Activated naive CD4-positive, alpha-beta T cell treated with anti-CD3 and anti-CD28 coated beads for 36 hours (primary cell): ENCODE data around the gene PDRG1. TPM values are rescaled to one million over a fixed set of nuclear protein-coding genes. Genes with fewer than 3 reads are reported as not detected.

Experiments
- CTCF ChIA-PET: fragments of 350-600 bp; sonication (Branson Sonifier 250); formaldehyde crosslinking; loops from one replicate; lab custom pipeline; 2021; ENCODE audit warnings: antibody characterized with exemption; lab: Charles Lee
- DNase-seq: peaks from one replicate; pipeline ENCODE4 v3.0.0-alpha.2; 2020
- H3K27ac Mint-ChIP-seq: one replicate; pipeline ENCODE4 v1.8.0; 2021; ENCODE audit warnings: mild to moderate bottlenecking, mixed read lengths
- H3K27me3 Mint-ChIP-seq: one replicate; pipeline ENCODE4 v1.8.0; 2021; ENCODE audit warnings: low read depth, mixed read lengths
- H3K36me3 Mint-ChIP-seq: one replicate; pipeline ENCODE4 v1.8.0; 2021; ENCODE audit warnings: low read depth, mixed read lengths
- H3K4me1 Mint-ChIP-seq: one replicate; pipeline ENCODE4 v1.8.0; 2021; ENCODE audit warnings: low read depth, mixed read lengths
- H3K4me3 Mint-ChIP-seq: one replicate; pipeline ENCODE4 v1.8.0; 2021; ENCODE audit warnings: mild to moderate bottlenecking, moderate library complexity, mixed read lengths
- H3K9me3 Mint-ChIP-seq: one replicate; pipeline ENCODE4 v1.8.0; 2021; ENCODE audit warnings: mixed read lengths
- intact Hi-C: fragments of 100-400 bp; cut with micrococcal nuclease; formaldehyde crosslinking; loops from one replicate; pipeline ENCODE4 v1.15.1; 2023
- total RNA-seq, 2 experiments: library from RNA; stranded (reverse); gene quantifications; one replicate each; pipeline ENCODE4 v1.2.3, GENCODE V29; 2021

Gene PDRG1
- total RNA-seq, 2 experiments from 2014 or later, result 17.4 to 19.3 TPM

DNA sequence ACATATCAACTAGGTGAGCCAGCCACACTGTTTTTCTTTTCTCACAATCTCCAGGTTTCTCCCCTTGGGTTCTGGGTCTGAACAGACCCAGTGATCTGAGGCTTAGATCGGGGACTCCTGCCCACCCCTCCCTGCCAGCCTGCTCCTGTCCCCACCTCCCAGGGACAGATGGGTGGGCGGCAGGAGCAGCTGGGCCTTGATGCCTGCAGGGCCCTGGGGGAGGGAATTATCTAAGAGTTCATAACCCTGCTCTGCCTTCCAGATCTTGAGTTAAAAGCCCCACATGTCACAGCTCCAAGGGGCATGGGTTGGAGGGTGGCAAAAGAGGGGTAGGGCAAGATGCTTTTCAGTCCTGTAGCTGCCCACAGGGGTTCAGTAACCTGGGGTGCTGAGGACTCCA lies 10.9 kb upstream of the PDRG1 start:
- CTCF ChIA-PET, result interaction anchor here (1.4 kb wide), 1 partner anchor 11 kb away, joined by 6 read pairs; the partner anchor contains the start of gene PDRG1
- no peak overlapping the region for H3K27ac Mint-ChIP-seq
- H3K36me3 Mint-ChIP-seq, result no peaks in the 10 kb centered on the region
- intact Hi-C loops, result no loop called here
- H3K4me1 Mint-ChIP-seq, result peaks cover 3% of the 10 kb centered on the region
- H3K9me3 Mint-ChIP-seq, result no peaks in the 10 kb centered on the region
- H3K4me3 Mint-ChIP-seq, result no peak overlapping the region
- DNase-seq, result no peak
- peaks cover 30% of the 10 kb centered on the region for H3K27me3 Mint-ChIP-seq

DNA sequence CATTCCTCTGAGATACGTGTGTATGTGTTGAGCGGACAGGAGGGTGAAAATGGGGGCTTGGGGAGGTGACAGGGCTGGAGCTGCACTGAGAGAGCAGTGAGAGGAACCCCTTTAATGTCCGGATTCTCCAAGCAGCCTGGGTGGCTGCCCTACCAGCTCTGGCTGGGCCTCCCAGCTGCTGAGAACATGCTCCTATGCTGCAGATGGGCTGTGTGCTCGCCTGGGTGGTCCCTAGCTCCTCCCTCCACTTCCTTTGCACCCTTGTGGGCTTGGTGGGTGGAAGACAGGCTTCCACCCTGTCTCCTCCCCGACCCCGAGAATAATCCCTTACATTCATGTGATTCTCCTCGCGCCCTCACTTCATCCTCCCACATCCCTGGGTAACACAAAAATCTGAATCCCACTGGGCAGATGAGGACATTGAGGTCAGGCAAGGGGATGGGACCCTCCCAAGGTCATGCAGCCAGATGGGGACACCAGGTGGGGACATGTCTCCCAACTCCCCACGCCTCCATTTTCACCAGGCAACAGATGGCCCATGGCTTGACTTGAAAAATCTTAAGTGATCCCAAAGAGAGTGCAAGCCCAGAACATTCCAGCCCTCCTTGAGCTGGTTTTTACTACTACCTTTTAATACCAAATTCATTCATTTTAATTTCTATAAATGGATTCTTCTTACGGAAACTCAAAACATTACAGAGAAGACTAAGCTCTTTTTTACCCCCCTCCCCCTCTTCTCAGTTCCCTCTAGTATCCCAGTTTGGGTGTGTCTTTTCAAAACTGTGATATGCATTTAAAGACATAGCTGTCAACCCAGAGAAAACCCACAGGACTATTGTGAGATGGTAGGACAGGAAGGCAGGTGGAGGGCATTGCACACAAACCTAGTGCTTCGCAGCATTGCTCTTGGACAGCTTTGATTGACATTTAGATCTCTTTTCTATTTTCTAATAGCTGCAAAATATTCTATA lies 5.0 kb upstream of the PDRG1 start:
- Mint-ChIP-seq H3K9me3 (no peaks in the 10 kb centered on the region), H3K4me1 (peaks cover 4% of the 10 kb centered on the region), H3K27ac (no peak overlapping the region), H3K36me3 (peaks cover under 1% of the 10 kb centered on the region), H3K4me3 (no peak overlapping the region), H3K27me3 (peaks cover 5% of the 10 kb centered on the region)
- no peak for DNase-seq
- CTCF ChIA-PET, result interaction anchor here (0.8 to 1.5 kb wide), 4 partner anchors 10 to 110 kb away, joined by 3 to 5 read pairs (median 4); no protein-coding TSS in a partner anchor
- intact Hi-C loops, result no loop called here

DNA sequence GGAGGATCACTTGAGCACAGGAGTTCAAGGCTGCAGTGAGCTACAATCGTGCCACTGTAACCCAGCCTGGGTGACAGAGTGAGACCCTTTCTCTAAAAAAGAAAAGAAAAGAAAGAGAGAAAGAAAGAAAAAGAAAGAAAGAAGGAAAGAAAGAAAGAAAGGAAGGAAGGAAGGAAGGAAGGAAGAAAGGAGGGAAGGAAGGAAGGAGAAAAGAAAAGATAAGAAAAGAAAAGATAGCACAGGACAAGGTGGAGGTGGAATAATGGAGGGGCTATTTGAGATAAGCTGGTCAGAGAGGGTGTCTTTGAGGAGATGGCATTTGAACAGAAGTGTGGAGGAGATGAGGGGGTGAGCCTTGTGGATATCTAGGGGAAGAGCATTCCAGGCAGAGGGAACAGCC lies 2.7 kb upstream of the PDRG1 start:
- Mint-ChIP-seq H3K36me3 (peaks cover 12% of the 10 kb centered on the region), H3K9me3 (no peaks in the 10 kb centered on the region), H3K27me3 (peaks cover 2% of the 10 kb centered on the region), H3K4me3 (no peak overlapping the region), H3K4me1 (peaks cover 24% of the 10 kb centered on the region), H3K27ac (no peak overlapping the region)
- DNase-seq, result no peak
- CTCF ChIA-PET, result interaction anchor here (3.6 to 7.8 kb wide), 2 partner anchors 101 to 107 kb away, joined by 21 to 107 read pairs; no protein-coding TSS in a partner anchor
- intact Hi-C loops, result loop anchor here (5.0 kb wide), 1 partner anchor 217 kb away; the partner anchor contains the start of gene TPX2

DNA sequence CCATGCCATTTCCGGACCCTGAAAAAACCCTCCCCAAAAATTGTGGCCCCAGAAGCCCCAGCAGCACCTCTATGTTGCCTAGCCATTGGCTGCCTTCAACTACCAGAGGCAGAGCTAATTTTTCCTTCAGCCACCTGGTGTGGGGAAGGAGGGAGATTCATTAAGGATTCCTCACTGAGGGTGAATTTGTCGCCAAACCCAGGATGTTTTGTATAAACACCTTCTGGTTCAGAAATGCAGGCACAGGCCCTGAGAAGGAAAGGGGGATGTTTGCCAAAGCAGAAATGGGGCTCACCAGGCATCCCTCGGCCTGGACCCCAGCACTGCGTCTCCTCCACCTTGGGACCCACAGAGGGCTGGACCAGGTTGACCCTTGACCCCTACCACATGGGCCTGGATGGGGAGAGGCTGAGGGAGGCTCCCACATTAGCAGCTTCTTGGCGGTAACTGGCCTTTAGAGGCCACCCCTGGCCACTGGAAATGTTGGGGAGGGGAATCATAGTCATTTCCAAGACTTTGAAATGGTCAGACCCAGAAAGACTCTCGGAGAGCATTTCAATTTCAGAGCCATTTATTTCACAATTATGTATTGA lies 1.8 kb upstream of the PDRG1 start:
- no peak for DNase-seq
- intact Hi-C loops, result loop anchor here (2.0 to 5.0 kb wide), 2 partner anchors 139 to 216 kb away; partner anchors contain the start of gene TPX2
- CTCF ChIA-PET, result interaction anchor here (1.1 to 7.8 kb wide), 8 partner anchors 9 to 402 kb away, joined by 3 to 107 read pairs (median 10); no protein-coding TSS in a partner anchor
- Mint-ChIP-seq H3K4me3 (no peak overlapping the region), H3K9me3 (no peaks in the 10 kb centered on the region), H3K36me3 (peaks cover 17% of the 10 kb centered on the region), H3K27ac (no peak overlapping the region), H3K4me1 (peaks cover 29% of the 10 kb centered on the region), H3K27me3 (peaks cover 2% of the 10 kb centered on the region)

DNA sequence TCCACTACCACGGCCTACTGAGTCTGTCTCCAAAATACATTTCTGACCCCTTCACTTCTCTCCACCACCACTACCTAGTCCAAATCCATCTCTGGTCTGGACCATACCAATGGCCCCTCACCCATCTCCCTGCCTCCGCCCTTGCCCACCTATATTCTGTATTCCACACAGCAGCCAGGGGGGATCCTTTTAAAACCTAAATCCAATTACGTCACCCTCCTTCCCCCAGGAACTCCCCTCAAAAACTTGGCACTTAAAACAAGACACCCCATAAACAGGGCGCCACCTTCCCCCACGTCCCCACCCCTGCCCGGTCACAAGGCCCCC lies 680 bp downstream of the PDRG1 start:
- DNase-seq, result no peak
- no peaks in the 10 kb centered on the region for H3K9me3 Mint-ChIP-seq
- peaks cover 28% of the 10 kb centered on the region for H3K36me3 Mint-ChIP-seq
- peaks cover 29% of the 10 kb centered on the region for H3K4me1 Mint-ChIP-seq
- intact Hi-C loops, result loop anchor here (5.0 kb wide), 1 partner anchor 214 kb away; the partner anchor contains the start of gene TPX2
- H3K4me3 Mint-ChIP-seq, result peak overlapping the region; percentile 99
- CTCF ChIA-PET, result interaction anchor here (0.8 to 7.8 kb wide), 17 partner anchors 9 to 245 kb away, joined by 3 to 107 read pairs (median 3); no protein-coding TSS in a partner anchor
- H3K27me3 Mint-ChIP-seq, result peaks cover 2% of the 10 kb centered on the region
- H3K27ac Mint-ChIP-seq, result peak overlapping the region; percentile 93

DNA sequence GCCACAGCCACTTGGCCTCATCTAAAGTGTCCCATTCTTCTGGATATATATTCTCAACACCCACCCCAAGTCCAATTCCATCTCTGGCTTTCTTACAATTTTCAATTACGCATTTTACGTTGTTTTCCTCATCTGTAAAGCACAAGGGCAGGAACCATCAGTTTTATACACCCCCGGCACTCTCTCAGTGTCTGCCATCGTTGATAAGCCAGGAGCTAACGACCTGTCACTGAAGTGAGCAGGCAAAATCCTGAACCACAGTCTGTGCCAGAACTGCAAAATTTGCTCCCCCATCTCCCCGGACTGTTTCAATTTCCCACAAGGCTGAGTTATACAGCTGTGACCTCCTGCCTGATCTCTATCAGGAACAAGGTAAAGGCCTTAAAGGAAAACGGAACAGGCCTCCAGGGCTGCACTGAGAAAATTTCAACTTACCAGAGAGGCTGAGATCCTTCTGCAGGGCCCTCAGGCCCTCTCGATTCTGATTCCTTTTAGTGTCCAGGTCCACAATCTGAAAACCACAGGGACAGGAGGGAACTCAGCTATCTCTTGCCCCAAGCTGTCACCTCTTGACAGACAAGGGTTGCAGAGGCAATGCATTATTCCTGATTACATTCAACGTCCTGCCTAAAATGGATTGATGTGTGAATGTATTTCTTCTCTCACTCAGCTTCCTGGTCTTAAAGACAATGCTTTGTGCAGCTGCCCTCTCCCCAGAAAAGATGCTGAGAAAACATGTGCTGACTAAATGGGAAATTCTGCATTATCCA lies 1.8 kb downstream of the PDRG1 start:
- peak overlapping the region; percentile 99 for H3K4me3 Mint-ChIP-seq
- H3K27ac Mint-ChIP-seq, result no peak overlapping the region
- H3K4me1 Mint-ChIP-seq, result peaks cover 29% of the 10 kb centered on the region
- peaks cover 28% of the 10 kb centered on the region for H3K36me3 Mint-ChIP-seq
- no peak for DNase-seq
- intact Hi-C loops, result loop anchor here (5.0 kb wide), 1 partner anchor 213 kb away; the partner anchor contains the start of gene TPX2
- CTCF ChIA-PET, result interaction anchor here (0.7 to 7.8 kb wide), 9 partner anchors 8 to 141 kb away, joined by 3 to 107 read pairs (median 3); no protein-coding TSS in a partner anchor
- no peaks in the 10 kb centered on the region for H3K9me3 Mint-ChIP-seq
- H3K27me3 Mint-ChIP-seq, result no peaks in the 10 kb centered on the region

DNA sequence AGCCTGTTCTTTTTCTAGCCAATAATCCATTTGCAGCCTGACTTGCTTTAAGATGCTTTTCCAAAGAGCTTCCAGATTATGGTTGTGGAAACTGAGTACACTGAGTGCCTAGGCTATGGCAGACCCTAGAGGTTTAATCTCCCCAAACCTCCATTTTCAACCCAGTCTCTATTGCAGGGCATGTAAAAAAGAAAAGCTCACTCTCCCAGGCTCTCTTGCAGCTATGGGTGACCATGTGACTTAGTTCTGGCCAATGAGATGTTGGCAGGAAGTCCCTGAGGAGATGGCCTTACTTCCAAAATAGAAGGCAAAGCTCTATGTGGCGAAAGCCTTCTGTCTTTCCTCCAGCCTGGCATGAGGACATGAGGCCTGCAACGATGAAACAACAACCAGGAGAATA lies 3.8 kb downstream of the PDRG1 start:
- H3K9me3 Mint-ChIP-seq, result no peaks in the 10 kb centered on the region
- H3K27me3 Mint-ChIP-seq, result no peaks in the 10 kb centered on the region
- CTCF ChIA-PET, result interaction anchor here (0.6 to 7.8 kb wide), 4 partner anchors 12 to 101 kb away, joined by 3 to 107 read pairs (median 4); no protein-coding TSS in a partner anchor
- peaks cover 29% of the 10 kb centered on the region for H3K4me1 Mint-ChIP-seq
- no peak overlapping the region for H3K27ac Mint-ChIP-seq
- H3K4me3 Mint-ChIP-seq, result no peak overlapping the region
- intact Hi-C loops, result no loop called here
- DNase-seq, result peak; percentile 48
- H3K36me3 Mint-ChIP-seq, result peaks cover 30% of the 10 kb centered on the region

DNA sequence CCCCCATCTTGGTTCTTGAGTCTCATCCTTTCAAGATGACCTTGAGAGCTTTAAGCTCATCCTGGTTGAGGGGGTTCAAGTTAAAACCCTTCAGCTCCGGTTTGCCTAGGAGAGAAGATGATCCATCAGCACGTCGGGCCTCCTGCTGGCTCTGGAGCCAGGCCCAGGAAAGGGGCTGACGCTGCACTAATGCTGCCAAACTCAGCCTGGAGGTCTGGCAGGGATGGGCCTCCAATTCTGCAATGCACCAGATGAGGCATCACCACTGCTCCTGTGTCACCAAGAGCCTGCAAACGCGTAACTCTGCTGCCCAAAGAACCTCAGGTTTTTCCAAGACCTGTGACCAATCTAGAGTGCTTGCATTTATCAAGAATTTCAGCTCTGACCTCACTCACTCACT lies 6.1 kb downstream of the PDRG1 start:
- CTCF ChIA-PET, result no interaction called here
- no peak overlapping the region for H3K4me3 Mint-ChIP-seq
- H3K9me3 Mint-ChIP-seq, result no peaks in the 10 kb centered on the region
- no peak for DNase-seq
- peaks cover 17% of the 10 kb centered on the region for H3K4me1 Mint-ChIP-seq
- peaks cover 25% of the 10 kb centered on the region for H3K36me3 Mint-ChIP-seq
- intact Hi-C loops, result no loop called here
- no peak overlapping the region for H3K27ac Mint-ChIP-seq
- H3K27me3 Mint-ChIP-seq, result no peaks in the 10 kb centered on the region

DNA sequence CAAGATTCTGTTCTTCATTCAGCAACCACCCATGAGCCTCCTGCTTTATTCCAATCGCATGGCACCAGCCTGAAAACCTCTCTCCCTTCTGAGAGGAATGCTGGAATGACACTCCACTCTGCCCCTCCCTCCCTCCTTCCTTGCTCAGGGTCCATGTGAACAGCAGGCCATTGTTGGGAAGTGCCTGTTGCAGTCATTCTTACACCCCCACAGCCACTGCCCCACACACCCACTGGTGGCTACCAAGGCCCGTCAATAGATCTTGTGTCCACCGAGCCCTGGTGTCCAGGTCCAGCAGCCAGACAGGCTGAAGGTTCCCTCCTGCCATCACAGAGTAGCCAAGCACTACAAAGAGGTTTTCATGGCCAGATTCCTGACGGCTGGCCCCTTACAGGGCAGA lies 6.5 kb downstream of the PDRG1 start:
- intact Hi-C loops, result no loop called here

DNA sequence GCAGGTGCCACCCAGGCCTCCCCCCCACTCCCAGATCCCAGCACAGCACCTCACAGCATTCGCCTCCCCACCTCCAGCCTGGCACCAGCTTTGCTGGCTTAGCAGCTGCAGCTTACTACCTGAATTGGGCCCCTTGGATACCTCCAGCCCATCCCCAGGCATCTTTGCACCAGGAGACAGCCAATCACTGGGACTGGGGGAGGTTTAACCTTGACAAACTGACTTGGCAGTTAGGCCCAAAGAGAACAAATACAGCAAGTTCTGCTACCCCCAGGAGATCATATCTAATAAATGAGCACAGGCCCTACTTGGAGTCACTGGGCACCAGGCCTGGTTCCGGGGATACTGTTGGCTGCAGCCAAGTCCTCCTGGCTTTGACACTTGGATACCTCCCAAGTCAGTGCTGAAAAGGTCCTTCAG lies 8.8 kb downstream of the PDRG1 start:
- H3K27ac Mint-ChIP-seq, result no peak overlapping the region

More for the DNA sequence above, 6.5 kb downstream of the PDRG1 start:
- peaks cover 25% of the 10 kb centered on the region for H3K36me3 Mint-ChIP-seq
- DNase-seq, result no peak
- no peaks in the 10 kb centered on the region for H3K9me3 Mint-ChIP-seq
- H3K4me3 Mint-ChIP-seq, result no peak overlapping the region
- H3K4me1 Mint-ChIP-seq, result peaks cover 13% of the 10 kb centered on the region
- CTCF ChIA-PET, result no interaction called here
- H3K27me3 Mint-ChIP-seq, result no peaks in the 10 kb centered on the region
- no peak overlapping the region for H3K27ac Mint-ChIP-seq

DNA sequence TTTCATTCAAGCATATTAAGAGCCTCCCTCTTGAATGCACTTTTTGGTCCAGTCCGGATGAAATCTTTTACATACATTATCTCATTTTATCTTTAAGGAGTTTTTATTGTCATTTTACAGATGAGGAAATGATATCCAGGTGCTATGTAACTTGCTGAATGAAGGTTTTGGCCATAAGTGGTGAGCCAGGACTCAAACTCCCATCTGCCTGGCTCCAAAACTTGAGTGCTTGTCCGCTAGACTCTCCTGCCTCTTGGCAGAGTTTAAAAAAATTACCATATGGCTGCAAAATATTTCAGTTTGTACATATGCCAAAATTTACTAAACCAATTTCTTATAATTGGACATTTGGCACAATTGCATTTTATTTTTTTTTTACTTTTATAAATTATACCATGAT lies 12.2 kb downstream of the PDRG1 start:
- Mint-ChIP-seq H3K36me3 (peaks cover 2% of the 10 kb centered on the region), H3K9me3 (no peaks in the 10 kb centered on the region), H3K27me3 (no peaks in the 10 kb centered on the region), H3K27ac (no peak overlapping the region), H3K4me3 (no peak overlapping the region), H3K4me1 (no peaks in the 10 kb centered on the region)
- intact Hi-C loops, result no loop called here
- CTCF ChIA-PET, result interaction anchor here (1.2 to 1.5 kb wide), 2 partner anchors 13 to 17 kb away, joined by 4 read pairs; partner anchors contain the start of gene PDRG1
- DNase-seq, result no peak

More for the DNA sequence above, 8.8 kb downstream of the PDRG1 start:
- H3K4me1 Mint-ChIP-seq, result no peaks in the 10 kb centered on the region
- no peak for DNase-seq
- no peaks in the 10 kb centered on the region for H3K27me3 Mint-ChIP-seq
- no peaks in the 10 kb centered on the region for H3K9me3 Mint-ChIP-seq
- H3K4me3 Mint-ChIP-seq, result no peak overlapping the region
- CTCF ChIA-PET, result interaction anchor here (0.6 to 1.1 kb wide), 2 partner anchors 9 to 387 kb away, joined by 3 to 4 read pairs; partner anchors contain the start of gene PDRG1
- H3K36me3 Mint-ChIP-seq, result peaks cover 9% of the 10 kb centered on the region
- intact Hi-C loops, result no loop called here
